OCI-LY3 (cell line): Measurements from ENCODE around the gene KIAA0930.
"Not testable (repeated sequence)": the region's sequence is repeated elsewhere in the genome, so short reads cannot be mapped to it uniquely, and the experiment has no call there.

Source experiments
- CTCF ChIP-seq: fragments of 200-600, 300-600 bp; sonication (generic); IDR thresholded peaks from 2 replicates; pipeline ENCODE4 v1.5.1; 2014; ENCODE audit warnings: antibody characterized with exemption, low read length, low read depth
- EZH2phosphoT487 ChIP-seq: fragments of 200-600 bp; shearing (Covaris generic); IDR thresholded peaks from 2 replicates; pipeline ENCODE4 v1.6.1; 2018; ENCODE audit warnings: antibody characterized with exemption, mixed run types, low read depth

GRCh38 chr22:45277720-45278119, 37.0 kb upstream of the KIAA0930 start:
- TF ChIP-seq CTCF, EZH2phosphoT487: not testable (repeated sequence)
